Uterus (tissue), 2 donors: ENCODE data around the gene SLC39A2.

Experiments used
- CTCF ChIP-seq, 4 experiments: fragments of 200-600 bp in 2 of 4; fragments of 450-650 bp in 2 of 4; sonication (generic) in 2 of 4; IDR thresholded peaks; one replicate each; pipeline ENCODE4 v1.5.1; 2016 to 2019; ENCODE audit warnings: antibody characterized with exemption in 4 of 4, mild to moderate bottlenecking in 2 of 4, moderate library complexity in 1 of 4
- POLR2A ChIP-seq, 2 donors: fragments of 450-650 bp; IDR thresholded peaks; one replicate each; pipeline ENCODE4 v1.6.1; 2016; ENCODE audit warnings: antibody characterized with exemption in 2 of 2, mild to moderate bottlenecking in 1 of 2, moderate library complexity in 1 of 2

DNA sequence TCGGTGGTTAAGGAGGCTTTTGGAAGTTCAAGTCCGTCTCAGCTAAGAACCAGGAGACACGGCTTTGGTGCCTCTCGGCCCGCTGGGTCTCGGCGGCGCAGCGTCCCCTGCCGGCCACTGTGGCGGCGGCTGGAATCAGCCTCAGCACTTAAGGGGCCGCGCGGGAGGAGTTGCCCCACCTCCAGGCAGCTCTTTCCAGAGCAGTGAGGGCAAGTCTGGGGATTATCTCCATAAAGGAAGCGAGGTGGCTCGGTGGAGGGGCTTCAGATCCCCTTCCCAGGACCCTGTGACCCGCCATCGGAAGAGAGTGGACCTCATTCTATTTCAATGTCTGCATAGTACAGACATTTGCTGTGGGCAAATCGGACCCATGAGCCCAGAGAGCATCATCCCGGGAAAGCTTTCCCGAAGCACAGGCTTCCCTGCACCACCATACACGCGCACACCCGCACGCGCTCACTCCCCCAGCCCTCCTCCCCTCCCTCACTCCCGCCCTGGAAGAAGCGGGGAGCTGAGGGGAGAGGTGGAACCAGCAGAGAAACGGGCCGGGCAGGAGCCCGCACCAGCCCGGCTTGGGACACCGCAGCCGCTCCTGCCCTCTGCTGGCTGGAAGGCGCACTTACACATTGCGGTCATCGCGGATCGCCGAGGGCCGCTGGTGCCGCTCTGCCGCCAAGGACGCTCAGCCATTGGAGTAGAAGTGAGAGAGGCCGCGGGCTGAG is 27.9 kb upstream of the SLC39A2 start:
- peak; percentile 5 to 21 for TF ChIP-seq POLR2A (IDR thresholded peaks at IDR 0.05)
- peak; percentile 68 to 97 (median 92) for TF ChIP-seq CTCF (IDR thresholded peaks at IDR 0.05)
